Measurements from ENCODE around the gene EARS2. TPM values are rescaled to one million over a fixed set of nuclear protein-coding genes. Genes with fewer than 3 reads are reported as not detected.

The EARS2 gene
- total and polyA plus RNA-seq, 4 donors = 17.7 to 25.7 (median 22.3) TPM

- H3K27me3 ChIP-seq (ENCODE audit: control insufficient read depth in 3 of 3, insufficient read depth in 3 of 3, low read length in 2 of 3) = no peaks in the 10 kb centered on the region
- no peak overlapping the region for H3K9ac ChIP-seq (ENCODE audit: insufficient read depth in 1 of 2, low read length in 2 of 2)
- no peaks in the 10 kb centered on the region for H3K4me1 ChIP-seq (ENCODE audit: control insufficient read depth in 5 of 5, insufficient read depth in 5 of 5, low read length in 5 of 5)
- WGBS, 2 donors = 86 to 98% methylated on average over 2 of the region's 2 CpGs
- no peak for ATAC-seq (ENCODE audit: insufficient read depth, low FRiP score)
- no peak overlapping the region for H3K4me3 ChIP-seq
- H3K9me3 ChIP-seq (ENCODE audit: control insufficient read depth in 4 of 4, insufficient read depth in 3 of 4, low read length in 3 of 4) = peaks cover 0 to 3% (median 0%) of the 10 kb centered on the region in 4 donors
- no peak overlapping the region for H3K27ac ChIP-seq (ENCODE audit: low read depth in 1 of 2, low read length in 1 of 2)
- DNase-seq = no peak
- peaks cover 11 to 36% (median 26%) of the 10 kb centered on the region in 4 donors for H3K36me3 ChIP-seq (ENCODE audit: control insufficient read depth in 4 of 4, insufficient read depth in 4 of 4, low read length in 4 of 4)
- TF ChIP-seq, protein P1, sequence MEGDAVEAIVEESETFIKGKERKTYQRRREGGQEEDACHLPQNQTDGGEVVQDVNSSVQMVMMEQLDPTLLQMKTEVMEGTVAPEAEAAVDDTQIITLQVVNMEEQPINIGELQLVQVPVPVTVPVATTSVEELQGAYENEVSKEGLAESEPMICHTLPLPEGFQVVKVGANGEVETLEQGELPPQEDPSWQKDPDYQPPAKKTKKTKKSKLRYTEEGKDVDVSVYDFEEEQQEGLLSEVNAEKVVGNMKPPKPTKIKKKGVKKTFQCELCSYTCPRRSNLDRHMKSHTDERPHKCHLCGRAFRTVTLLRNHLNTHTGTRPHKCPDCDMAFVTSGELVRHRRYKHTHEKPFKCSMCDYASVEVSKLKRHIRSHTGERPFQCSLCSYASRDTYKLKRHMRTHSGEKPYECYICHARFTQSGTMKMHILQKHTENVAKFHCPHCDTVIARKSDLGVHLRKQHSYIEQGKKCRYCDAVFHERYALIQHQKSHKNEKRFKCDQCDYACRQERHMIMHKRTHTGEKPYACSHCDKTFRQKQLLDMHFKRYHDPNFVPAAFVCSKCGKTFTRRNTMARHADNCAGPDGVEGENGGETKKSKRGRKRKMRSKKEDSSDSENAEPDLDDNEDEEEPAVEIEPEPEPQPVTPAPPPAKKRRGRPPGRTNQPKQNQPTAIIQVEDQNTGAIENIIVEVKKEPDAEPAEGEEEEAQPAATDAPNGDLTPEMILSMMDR (IDR thresholded peaks at IDR 0.05; ENCODE audit: control extremely low read depth, extremely low read depth) = no peak
These were observed 21.2 kb downstream of the EARS2 start for GRCh38 chr16:23535901-23536300.

GRCh38 chr16:23534868-23535860, 22.0 kb downstream of the EARS2 start:
- 96 to 97% methylated on average over 19 of the region's 19 CpGs for WGBS, 2 donors
- peaks cover 0 to 3% (median 0%) of the 10 kb centered on the region in 4 donors for H3K9me3 ChIP-seq (ENCODE audit: control insufficient read depth in 4 of 4, insufficient read depth in 3 of 4, low read length in 3 of 4)
- peaks cover 11 to 36% (median 27%) of the 10 kb centered on the region in 4 donors for H3K36me3 ChIP-seq (ENCODE audit: control insufficient read depth in 4 of 4, insufficient read depth in 4 of 4, low read length in 4 of 4)
- TF ChIP-seq, protein P1 (IDR thresholded peaks at IDR 0.05; ENCODE audit: control extremely low read depth, extremely low read depth) = no peak
- H3K9ac ChIP-seq (ENCODE audit: insufficient read depth in 1 of 2, low read length in 2 of 2) = no peak overlapping the region
- H3K4me1 ChIP-seq (ENCODE audit: control insufficient read depth in 5 of 5, insufficient read depth in 5 of 5, low read length in 5 of 5) = no peaks in the 10 kb centered on the region
- H3K4me3 ChIP-seq = no peak overlapping the region
- no peak overlapping the region for H3K27ac ChIP-seq (ENCODE audit: low read depth in 1 of 2, low read length in 1 of 2)
- ATAC-seq (ENCODE audit: insufficient read depth, low FRiP score) (no peak), DNase-seq (no peak)
- H3K27me3 ChIP-seq (ENCODE audit: control insufficient read depth in 3 of 3, insufficient read depth in 3 of 3, low read length in 2 of 3) = no peaks in the 10 kb centered on the region

DNA sequence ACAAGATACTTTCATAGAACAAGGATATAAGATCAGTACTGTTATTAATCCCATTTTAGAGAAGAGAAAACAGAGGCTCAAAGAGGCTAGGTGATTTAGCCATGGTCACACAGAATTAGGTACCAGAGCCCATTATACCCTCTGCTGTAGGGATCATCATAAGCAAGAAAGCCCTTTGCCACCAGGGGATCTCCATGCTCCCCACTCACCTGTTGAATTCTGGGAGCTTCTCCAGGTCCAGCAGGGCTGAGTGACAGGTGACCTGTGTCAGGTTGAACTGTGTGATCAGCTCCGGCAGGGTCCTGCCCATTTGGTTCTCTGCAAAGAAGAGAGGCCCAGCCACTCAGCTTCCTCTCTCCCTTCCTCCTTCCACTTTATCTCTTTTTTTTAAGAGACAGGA, 24.7 kb downstream of the EARS2 start:
- no peaks in the 10 kb centered on the region for H3K27me3 ChIP-seq (ENCODE audit: control insufficient read depth in 3 of 3, insufficient read depth in 3 of 3, low read length in 2 of 3)
- peaks cover 23 to 46% (median 31%) of the 10 kb centered on the region in 4 donors for H3K36me3 ChIP-seq (ENCODE audit: control insufficient read depth in 4 of 4, insufficient read depth in 4 of 4, low read length in 4 of 4)
- no peak overlapping the region for H3K4me3 ChIP-seq
- H3K9ac ChIP-seq (ENCODE audit: insufficient read depth in 1 of 2, low read length in 2 of 2) = no peak overlapping the region
- DNase-seq (no peak), ATAC-seq (ENCODE audit: insufficient read depth, low FRiP score) (no peak)
- no peaks in the 10 kb centered on the region for H3K4me1 ChIP-seq (ENCODE audit: control insufficient read depth in 5 of 5, insufficient read depth in 5 of 5, low read length in 5 of 5)
- no peak overlapping the region for H3K27ac ChIP-seq (ENCODE audit: low read depth in 1 of 2, low read length in 1 of 2)
- TF ChIP-seq, protein P1 (IDR thresholded peaks at IDR 0.05; ENCODE audit: control extremely low read depth, extremely low read depth) = no peak
- WGBS, 2 donors = 100% methylated on average over 1 of the region's 1 CpG
- peaks cover 0 to 3% (median 0%) of the 10 kb centered on the region in 4 donors for H3K9me3 ChIP-seq (ENCODE audit: control insufficient read depth in 4 of 4, insufficient read depth in 3 of 4, low read length in 3 of 4)

Measured in lung (tissue), 12 donors.